Caco-2 (cell line): ENCODE data around the gene CRYBB1. TPM values are rescaled to one million over a fixed set of nuclear protein-coding genes. Genes with fewer than 3 reads are reported as not detected.

Experiments
- BruUV-seq: library from RNA; stranded (reverse); fragments of 400-500 nt; replicated peaks from 2 replicates; lab custom pipeline; 2021; lab: Mats Ljungman, UMichigan
- CTCF ChIA-PET: fragments of 300-600 bp; sonication (Branson Sonifier 250); formaldehyde crosslinking; loops from one replicate; lab custom pipeline; 2022; ENCODE audit warnings: antibody characterized with exemption; lab: Charles Lee
- POLR2A ChIA-PET: fragments of 300-600 bp; sonication (Branson Sonifier 250); formaldehyde crosslinking; loops from one replicate; lab custom pipeline; 2022; ENCODE audit warnings: antibody characterized with exemption; lab: Charles Lee
- DNase-seq, 2 experiments: peaks; one replicate each; pipeline versions ENCODE4 v3.0.0 to v3.0.0-alpha.2; 2020 to 2022
- H3K27me3 ChIP-seq: replicated peaks from 2 replicates; pipeline ENCODE4 v1.6.0; 2011; ENCODE audit warnings: low read length; ENCODE audit not compliant: control insufficient read depth, insufficient read depth
- H3K36me3 ChIP-seq: 2 replicates; pipeline ENCODE4 v1.5.1; 2011; ENCODE audit warnings: low read length; ENCODE audit not compliant: control insufficient read depth, insufficient read depth
- H3K4me1 ChIP-seq: fragments of 250-450 bp; sonication (Bioruptor Pico); 2 replicates; pipeline ENCODE4 v1.5.1; 2020; ENCODE audit warnings: mild to moderate bottlenecking
- H3K4me3 ChIP-seq: 2 replicates; pipeline ENCODE4 v1.5.1; 2011; ENCODE audit warnings: low read depth, mild to moderate bottlenecking, control low read depth, low read length
- H3K9me3 ChIP-seq: fragments of 250-450 bp; sonication (Bioruptor Pico); 2 replicates; pipeline ENCODE4 v1.5.1; 2020; ENCODE audit warnings: mild to moderate bottlenecking, moderate library complexity
- H3K27ac Mint-ChIP-seq: one replicate; pipeline ENCODE4 v1.8.0; 2022; ENCODE audit warnings: mixed read lengths; ENCODE audit not compliant: unreplicated experiment
- H3K27me3 Mint-ChIP-seq: one replicate; pipeline ENCODE4 v1.8.0; 2022; ENCODE audit warnings: mixed read lengths; ENCODE audit not compliant: insufficient read depth, unreplicated experiment
- H3K36me3 Mint-ChIP-seq: one replicate; pipeline ENCODE4 v1.8.0; 2022; ENCODE audit warnings: mild to moderate bottlenecking, mixed read lengths; ENCODE audit not compliant: insufficient read depth, unreplicated experiment
- H3K4me1 Mint-ChIP-seq: one replicate; pipeline ENCODE4 v1.8.0; 2022; ENCODE audit warnings: low read depth, mixed read lengths; ENCODE audit not compliant: unreplicated experiment
- H3K4me3 Mint-ChIP-seq: one replicate; pipeline ENCODE4 v1.8.0; 2022; ENCODE audit warnings: mild to moderate bottlenecking, moderate library complexity, mixed read lengths; ENCODE audit not compliant: unreplicated experiment
- H3K9me3 Mint-ChIP-seq: one replicate; pipeline ENCODE4 v1.8.0; 2022; ENCODE audit warnings: mixed read lengths; ENCODE audit not compliant: unreplicated experiment
- intact Hi-C: fragments of 100-400 bp; cut with micrococcal nuclease; formaldehyde crosslinking; loops from one replicate; pipeline ENCODE4 v1.10.0; 2022; ENCODE audit not compliant: unreplicated experiment
- total RNA-seq: library from RNA; stranded (reverse); gene quantifications from 2 replicates; pipeline ENCODE4 v1.2.3, GENCODE V29; 2022
- TF ChIP-seq, protein P1 (sequence below), 2 experiments: fragments of 200-600 bp in 1 of 2; IDR thresholded peaks; 1 replicate in 1 of 2; 2 replicates in 1 of 2; pipeline versions ENCODE4 v1.5.1 to v1.8.0; 2011 to 2022; ENCODE audit warnings: antibody characterized with exemption in 1 of 2, control low read depth in 1 of 2, inconsistent platforms in 1 of 2, low read depth in 1 of 2, low read length in 1 of 2, mild to moderate bottlenecking in 1 of 2, moderate library complexity in 1 of 2; ENCODE audit not compliant: insufficient read depth in 1 of 2, severe bottlenecking in 1 of 2, unreplicated experiment in 1 of 2

CRYBB1 gene
- total RNA-seq, 1 experiment from 2014 or later, result not detected

DNA sequence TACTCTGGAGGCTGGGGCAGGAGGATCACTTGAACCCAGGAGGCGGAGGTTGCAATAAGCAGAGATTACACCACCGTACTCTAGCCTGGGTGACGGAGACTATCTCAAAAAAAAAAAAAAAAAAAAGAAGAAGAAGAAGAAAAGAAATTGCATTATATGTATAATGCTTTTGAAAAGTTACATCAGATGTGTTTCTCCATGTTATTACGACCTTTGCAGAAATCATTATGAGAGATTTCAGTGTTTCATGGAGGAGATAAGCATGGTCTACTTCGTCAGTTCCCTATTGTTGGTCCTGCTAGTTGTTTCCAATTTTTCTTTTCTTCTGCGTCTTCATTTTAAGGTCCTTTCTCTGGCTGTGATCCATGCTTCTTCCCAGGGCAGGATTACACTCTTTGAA lies 42.5 kb upstream of the CRYBB1 start:
- H3K36me3 ChIP-seq, result no peaks in the 10 kb centered on the region
- no peaks in the 10 kb centered on the region for H3K4me1 Mint-ChIP-seq
- intact Hi-C loops, result no loop called here
- no peaks in the 10 kb centered on the region for H3K36me3 Mint-ChIP-seq
- no peaks in the 10 kb centered on the region for H3K9me3 ChIP-seq
- no peak overlapping the region for H3K4me3 Mint-ChIP-seq
- no peak for DNase-seq
- H3K4me1 ChIP-seq, result no peaks in the 10 kb centered on the region
- no peak overlapping the region for H3K4me3 ChIP-seq
- H3K9me3 Mint-ChIP-seq, result no peaks in the 10 kb centered on the region
- BruUV-seq, result no TSS peak
- TF ChIP-seq, protein P1, sequence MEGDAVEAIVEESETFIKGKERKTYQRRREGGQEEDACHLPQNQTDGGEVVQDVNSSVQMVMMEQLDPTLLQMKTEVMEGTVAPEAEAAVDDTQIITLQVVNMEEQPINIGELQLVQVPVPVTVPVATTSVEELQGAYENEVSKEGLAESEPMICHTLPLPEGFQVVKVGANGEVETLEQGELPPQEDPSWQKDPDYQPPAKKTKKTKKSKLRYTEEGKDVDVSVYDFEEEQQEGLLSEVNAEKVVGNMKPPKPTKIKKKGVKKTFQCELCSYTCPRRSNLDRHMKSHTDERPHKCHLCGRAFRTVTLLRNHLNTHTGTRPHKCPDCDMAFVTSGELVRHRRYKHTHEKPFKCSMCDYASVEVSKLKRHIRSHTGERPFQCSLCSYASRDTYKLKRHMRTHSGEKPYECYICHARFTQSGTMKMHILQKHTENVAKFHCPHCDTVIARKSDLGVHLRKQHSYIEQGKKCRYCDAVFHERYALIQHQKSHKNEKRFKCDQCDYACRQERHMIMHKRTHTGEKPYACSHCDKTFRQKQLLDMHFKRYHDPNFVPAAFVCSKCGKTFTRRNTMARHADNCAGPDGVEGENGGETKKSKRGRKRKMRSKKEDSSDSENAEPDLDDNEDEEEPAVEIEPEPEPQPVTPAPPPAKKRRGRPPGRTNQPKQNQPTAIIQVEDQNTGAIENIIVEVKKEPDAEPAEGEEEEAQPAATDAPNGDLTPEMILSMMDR (IDR thresholded peaks at IDR 0.05; ENCODE audit: insufficient read depth in 1 of 2, low read depth in 1 of 2, low read length in 1 of 2, severe bottlenecking in 1 of 2, unreplicated experiment in 1 of 2), result no peak
- ChIA-PET CTCF (no interaction called here), POLR2A (no interaction called here)
- H3K27me3 ChIP-seq, result no peaks in the 10 kb centered on the region
- no peak overlapping the region for H3K27ac Mint-ChIP-seq
- H3K27me3 Mint-ChIP-seq, result peaks cover 25% of the 10 kb centered on the region

DNA sequence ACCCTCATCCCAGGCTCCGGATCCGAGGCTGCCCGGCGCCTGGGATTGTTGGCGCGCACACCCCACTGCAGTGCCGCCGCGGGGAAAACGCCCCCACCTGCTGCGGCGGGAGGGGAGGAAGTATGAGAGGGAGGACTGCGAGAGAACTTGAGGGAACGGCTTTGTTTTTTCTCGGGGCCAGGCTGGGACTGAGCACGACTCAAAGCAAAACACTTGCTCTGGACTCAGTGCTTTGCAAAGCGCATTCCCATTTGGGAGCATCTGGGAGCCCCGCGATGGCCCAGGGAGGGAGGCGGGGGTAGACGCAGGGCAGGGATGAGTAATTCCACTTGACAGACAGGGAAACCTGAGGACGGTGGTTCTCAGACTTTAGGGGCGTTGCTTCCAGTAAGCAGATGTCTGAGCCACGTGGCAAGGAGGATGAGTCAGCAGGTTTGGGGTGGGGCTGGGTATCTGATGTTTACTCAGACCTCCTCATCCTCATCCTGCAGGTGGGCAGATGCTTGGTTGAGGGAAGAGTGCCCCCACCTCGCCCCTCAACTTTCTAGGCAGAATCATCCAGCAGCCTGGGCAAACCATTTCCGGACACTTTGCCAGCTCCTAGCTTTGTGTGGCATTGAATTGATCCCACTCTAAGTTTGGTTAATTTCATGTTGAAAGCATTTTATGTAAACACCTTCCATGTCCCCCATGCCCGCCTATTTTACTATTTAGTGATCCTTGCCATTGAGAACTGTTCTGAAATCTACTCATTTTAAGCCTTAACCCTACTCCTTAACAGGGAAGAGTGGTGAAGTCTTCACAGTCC lies 41.0 kb upstream of the CRYBB1 start:
- peak overlapping the region; percentile 57 for H3K4me3 Mint-ChIP-seq
- ChIA-PET POLR2A (no interaction called here), CTCF (no interaction called here)
- no peaks in the 10 kb centered on the region for H3K9me3 ChIP-seq
- TF ChIP-seq, protein P1 (IDR thresholded peaks at IDR 0.05; ENCODE audit: insufficient read depth in 1 of 2, low read depth in 1 of 2, low read length in 1 of 2, severe bottlenecking in 1 of 2, unreplicated experiment in 1 of 2), result no peak
- no peaks in the 10 kb centered on the region for H3K4me1 Mint-ChIP-seq
- H3K27ac Mint-ChIP-seq, result peak overlapping the region; percentile 25
- no peak overlapping the region for H3K4me3 ChIP-seq
- no peaks in the 10 kb centered on the region for H3K4me1 ChIP-seq
- BruUV-seq, result no TSS peak
- peaks cover 25% of the 10 kb centered on the region for H3K27me3 Mint-ChIP-seq
- H3K36me3 ChIP-seq, result no peaks in the 10 kb centered on the region
- DNase-seq, result peak; percentile 27 to 58
- no peaks in the 10 kb centered on the region for H3K36me3 Mint-ChIP-seq
- no peaks in the 10 kb centered on the region; the same call in 1 of the 2 replicates for H3K27me3 ChIP-seq
- no peaks in the 10 kb centered on the region for H3K9me3 Mint-ChIP-seq
- intact Hi-C loops, result no loop called here

DNA sequence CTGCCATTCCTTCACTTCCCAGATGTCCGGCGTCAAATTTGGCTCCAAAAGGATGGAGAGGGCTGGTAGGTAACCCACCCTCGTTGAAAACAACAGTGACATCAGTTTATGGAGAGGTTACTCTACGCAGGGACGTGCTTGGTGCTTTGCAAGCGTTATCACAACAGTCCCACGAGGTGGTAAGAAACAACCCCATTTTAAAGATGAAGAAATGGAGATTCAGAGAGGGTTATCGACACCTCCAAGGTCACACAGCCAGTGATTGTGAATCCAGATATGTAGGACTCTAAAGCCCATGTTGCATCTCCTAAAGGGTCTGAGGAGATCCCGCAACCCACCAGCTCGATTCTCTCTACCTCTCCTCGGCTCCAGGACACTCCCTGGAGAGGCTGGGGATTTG lies 40.3 kb upstream of the CRYBB1 start:
- Mint-ChIP-seq H3K4me3 (peak overlapping the region; percentile 57), H3K27me3 (peaks cover 28% of the 10 kb centered on the region), H3K9me3 (no peaks in the 10 kb centered on the region), H3K27ac (peak overlapping the region; percentile 25), H3K36me3 (no peaks in the 10 kb centered on the region), H3K4me1 (no peaks in the 10 kb centered on the region)
- intact Hi-C loops, result no loop called here
- TF ChIP-seq, protein P1 (IDR thresholded peaks at IDR 0.05; ENCODE audit: insufficient read depth in 1 of 2, low read depth in 1 of 2, low read length in 1 of 2, severe bottlenecking in 1 of 2, unreplicated experiment in 1 of 2), result no peak
- H3K36me3 ChIP-seq, result no peaks in the 10 kb centered on the region
- H3K27me3 ChIP-seq, result no peaks in the 10 kb centered on the region; the same call in none of the 2 replicates
- H3K4me1 ChIP-seq, result no peaks in the 10 kb centered on the region
- ChIA-PET CTCF (no interaction called here), POLR2A (no interaction called here)
- H3K4me3 ChIP-seq, result no peak overlapping the region
- no peak for DNase-seq
- H3K9me3 ChIP-seq, result no peaks in the 10 kb centered on the region
- no TSS peak for BruUV-seq
